GM18861 (cell line): ENCODE data around the gene SLC49A4.
A peak's percentile ranks its signal among the peaks of the same experiment; 100 is the strongest.
"Not testable (repeated sequence)": the region's sequence is repeated elsewhere in the genome, so short reads cannot be mapped to it uniquely, and the experiment has no call there.

Source experiments
- ATAC-seq: cut with Tn5 transposase; IDR thresholded peaks from one replicate; pipeline ENCODE4 v1.9.1; 2021; ENCODE audit not compliant: unreplicated experiment

SLC49A4 gene

GRCh38 chr3:122794779-122795673 lies at the start of gene SLC49A4:
TSS of gene SLC49A4 (plus strand) at chr3:122795069. CDS start at chr3:122795193, 124 bp downstream.
- ATAC-seq = peak; percentile 64

GRCh38 chr3:122745369-122746021 lies 49.4 kb upstream of the SLC49A4 start:
- no peak for ATAC-seq

- not testable (repeated sequence) for ATAC-seq
Measured at GRCh38 chr3:122747295-122747694, 47.6 kb upstream of the SLC49A4 start.

- ATAC-seq = no peak
Measured at GRCh38 chr3:122748347-122748746, 46.5 kb upstream of the SLC49A4 start.

- ATAC-seq = peak; percentile 62
Measured at GRCh38 chr3:122754929-122755328, 39.9 kb upstream of the SLC49A4 start.

GRCh38 chr3:122755491-122755890 lies 39.4 kb upstream of the SLC49A4 start:
- no peak for ATAC-seq

GRCh38 chr3:122758877-122759560 lies 35.9 kb upstream of the SLC49A4 start:
- ATAC-seq = no peak

- ATAC-seq = no peak
Measured at GRCh38 chr3:122760453-122761271, 34.2 kb upstream of the SLC49A4 start.

GRCh38 chr3:122766430-122766829 lies 28.4 kb upstream of the SLC49A4 start:
- no peak for ATAC-seq

- no peak for ATAC-seq
Measured at GRCh38 chr3:122767540-122768372, 27.1 kb upstream of the SLC49A4 start.

- ATAC-seq = no peak
Measured at GRCh38 chr3:122770521-122771202, 24.2 kb upstream of the SLC49A4 start.

- ATAC-seq = no peak
Measured at GRCh38 chr3:122772827-122773226, 22.0 kb upstream of the SLC49A4 start.

- no peak for ATAC-seq
Measured at GRCh38 chr3:122773944-122774509, 20.8 kb upstream of the SLC49A4 start.

- no peak for ATAC-seq
Measured at GRCh38 chr3:122774564-122774963, 20.3 kb upstream of the SLC49A4 start.

GRCh38 chr3:122776675-122777468 lies 18.0 kb upstream of the SLC49A4 start:
- ATAC-seq = no peak

GRCh38 chr3:122777563-122777962 lies 17.3 kb upstream of the SLC49A4 start:
- ATAC-seq = no peak

- no peak for ATAC-seq
Measured at GRCh38 chr3:122782804-122783203, 12.1 kb upstream of the SLC49A4 start.

- ATAC-seq = no peak
Measured at GRCh38 chr3:122784436-122784835, 10.4 kb upstream of the SLC49A4 start.
